C1 segment of cervical spinal cord (tissue), 14 donors: Measurements from ENCODE around the gene CDC42.

ENCODE experiments used
- DNase-seq, 14 donors: peaks; one replicate each; lab custom pipeline; 2025; lab: John Stamatoyannopoulos, UW

CDC42 gene

GRCh38 chr1:22108339-22109105, 56.0 kb downstream of the CDC42 start:
- DNase-seq, result no peak

DNA sequence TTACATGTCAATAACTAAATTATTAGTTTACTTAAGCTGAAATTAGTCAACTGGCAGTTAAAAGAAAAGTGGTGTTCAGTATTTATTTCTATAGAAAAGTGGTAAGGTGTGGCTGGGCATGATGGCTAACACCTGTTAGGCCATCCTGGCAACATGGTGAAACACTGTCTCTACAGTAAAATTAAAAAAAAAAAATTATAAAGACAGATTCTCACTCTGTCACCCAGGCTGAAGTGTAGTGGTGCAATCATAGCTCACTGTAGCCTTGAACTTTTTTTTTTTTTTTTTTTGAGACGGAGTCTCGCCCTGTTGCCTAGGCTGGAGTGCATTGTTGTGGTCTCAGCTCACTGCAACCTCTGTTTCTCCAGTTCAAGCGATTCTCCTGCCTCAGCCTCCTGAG, 57.5 kb downstream of the CDC42 start:
- no peak for DNase-seq

- DNase-seq, result no peak
These were observed 58.6 kb downstream of the CDC42 start for GRCh38 chr1:22111115-22111514.

GRCh38 chr1:22111620-22112019, 59.1 kb downstream of the CDC42 start:
- DNase-seq, result no peak

DNA sequence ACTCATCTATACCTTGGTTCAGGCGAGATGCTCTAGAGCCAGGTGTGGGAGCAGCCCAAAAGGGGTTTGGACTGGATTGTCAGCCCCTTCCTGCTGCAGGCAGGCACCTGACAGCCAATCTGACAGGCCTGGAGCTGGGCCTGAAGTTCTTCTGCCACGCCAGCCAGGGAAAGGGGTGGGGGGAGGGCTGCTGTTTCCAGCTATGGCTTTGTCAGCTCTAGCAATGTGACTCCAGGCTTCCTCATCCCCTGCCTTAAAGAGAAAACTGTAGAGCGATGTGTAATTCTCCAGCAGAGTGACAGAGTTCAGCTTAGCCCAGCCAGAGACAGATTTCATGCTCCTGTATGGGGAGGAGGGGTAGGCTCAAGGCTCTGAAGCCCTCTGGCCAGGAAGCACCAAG, 60.0 kb downstream of the CDC42 start:
- DNase-seq, result peak in 3 of 14 donors; percentile 9 to 54 (median 14)

- DNase-seq, result peak in 3 of 14 donors; percentile 36 to 61 (median 46)
These were observed 61.8 kb downstream of the CDC42 start for GRCh38 chr1:22114083-22115012.

DNA sequence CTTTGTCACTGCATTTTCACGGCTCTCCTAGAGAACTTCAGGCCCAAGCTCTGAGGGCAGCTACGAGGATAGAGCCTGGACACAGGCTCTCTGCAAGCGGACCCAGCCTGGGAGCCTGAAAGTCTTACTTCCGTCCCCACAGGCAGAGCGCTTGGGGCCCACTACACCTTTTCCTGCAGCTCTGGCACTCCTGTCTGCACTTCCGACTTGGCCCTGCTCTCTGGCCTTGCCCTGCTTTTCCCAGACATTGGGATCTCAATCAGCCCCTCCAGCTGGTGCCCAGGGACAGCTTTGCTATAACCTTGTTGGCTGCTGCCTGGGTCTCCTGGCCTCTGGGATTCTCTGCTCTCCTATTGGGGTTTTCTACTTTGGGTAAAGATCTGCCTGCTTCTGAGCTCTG, 62.8 kb downstream of the CDC42 start:
- DNase-seq, result no peak

GRCh38 chr1:22117238-22117637, 64.7 kb downstream of the CDC42 start:
- DNase-seq, result peak in 2 of 14 donors; percentile 14 to 27

GRCh38 chr1:22117851-22118250, 65.3 kb downstream of the CDC42 start:
- DNase-seq, result no peak

DNA sequence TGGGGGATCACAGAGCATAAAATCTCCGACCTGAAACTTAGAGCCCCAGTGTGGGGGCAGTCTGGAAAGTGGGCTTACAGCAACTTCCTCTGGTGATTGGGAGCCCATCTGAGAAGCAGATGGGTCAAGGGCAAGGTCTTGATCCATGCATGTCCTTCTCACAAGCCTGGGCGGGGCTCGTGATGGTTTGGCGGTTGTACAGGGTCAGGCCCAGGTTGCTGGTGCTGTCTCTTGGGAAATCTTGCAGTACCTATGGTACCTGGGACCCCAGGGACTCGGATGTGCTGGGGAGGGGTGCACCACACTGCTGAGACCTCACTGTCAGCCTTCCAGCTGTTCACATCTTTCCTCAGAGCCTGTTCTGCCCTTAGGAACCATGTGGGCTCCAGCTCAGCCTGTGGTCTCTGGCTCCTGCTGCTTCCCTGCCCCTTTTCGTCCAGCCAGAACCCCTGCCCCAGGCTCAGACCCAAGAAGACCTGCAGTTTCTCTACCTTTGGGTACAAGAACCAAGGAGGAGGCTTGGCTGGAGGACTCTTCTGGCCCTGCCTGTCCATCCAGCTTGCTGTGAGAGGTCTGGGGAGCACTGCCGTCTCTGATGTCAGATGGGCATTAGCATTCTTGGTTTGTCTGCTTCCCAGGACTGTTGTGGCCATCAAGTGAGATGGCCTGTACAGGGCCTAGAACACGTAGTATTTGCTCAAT, 65.9 kb downstream of the CDC42 start:
- DNase-seq, result no peak

GRCh38 chr1:22119626-22120468, 67.3 kb downstream of the CDC42 start:
- no peak for DNase-seq

DNA sequence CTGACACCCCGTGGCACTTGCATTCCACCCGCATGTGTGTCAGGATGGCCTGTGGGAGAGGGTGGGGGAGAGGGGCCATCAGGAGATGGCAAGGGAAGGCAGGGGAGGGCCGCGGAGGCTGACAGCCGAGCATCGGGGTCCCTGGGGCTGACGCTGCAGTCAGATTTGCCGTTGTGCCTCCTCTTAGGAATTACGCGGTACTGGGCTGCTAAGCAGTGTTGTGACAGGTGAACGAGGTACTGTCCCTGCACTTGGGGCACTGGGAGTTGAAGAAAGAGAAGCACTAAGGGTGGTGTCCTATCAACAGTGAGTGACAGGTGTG, 67.9 kb downstream of the CDC42 start:
- no peak for DNase-seq

- no peak for DNase-seq
These were observed 69.0 kb downstream of the CDC42 start for GRCh38 chr1:22121421-22121911.

- peak in 2 of 14 donors; percentile 11 to 45 for DNase-seq
These were observed 70.0 kb downstream of the CDC42 start for GRCh38 chr1:22122273-22123070.

DNA sequence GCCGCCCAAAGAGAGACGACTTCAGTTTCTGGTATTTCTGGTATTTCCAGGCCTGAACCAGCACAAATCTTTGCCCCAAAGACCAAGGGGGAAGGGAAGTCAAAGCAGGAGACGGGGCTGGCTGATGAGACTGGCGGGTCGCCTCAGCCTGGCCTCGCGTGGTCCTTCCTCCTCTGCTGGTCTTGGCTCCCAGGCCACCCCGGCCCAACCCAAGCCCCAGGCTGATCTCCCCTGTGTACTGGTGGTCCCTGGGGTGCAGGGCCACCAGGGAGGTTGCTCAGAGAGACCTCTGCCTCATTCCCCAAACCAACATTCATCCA, 70.5 kb downstream of the CDC42 start:
- DNase-seq, result no peak

DNA sequence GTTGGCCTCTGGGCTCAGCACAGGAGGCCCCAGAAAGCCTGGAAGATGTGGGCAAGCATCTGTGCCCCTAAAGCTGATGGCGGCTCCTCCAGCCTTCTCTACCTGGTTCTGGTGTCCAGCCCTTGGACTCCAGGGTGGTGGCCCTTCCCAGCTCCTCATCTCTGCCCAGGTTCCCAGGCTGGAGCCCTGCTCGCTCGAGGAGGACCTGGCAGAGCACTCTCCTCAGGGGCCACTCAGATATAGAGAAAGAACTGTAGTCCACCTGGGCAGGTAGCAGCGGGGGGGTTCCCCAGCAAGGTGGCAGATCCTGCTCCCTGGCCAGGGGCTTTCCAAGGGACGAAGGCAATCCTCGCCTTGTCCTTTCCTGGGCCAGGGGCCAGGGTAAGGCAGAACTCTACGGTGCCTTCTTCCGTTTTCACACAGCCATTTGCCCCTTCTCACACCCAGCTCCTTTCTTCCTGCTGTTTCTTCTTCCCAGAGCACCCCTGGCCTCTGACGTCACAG, 71.4 kb downstream of the CDC42 start:
- DNase-seq, result no peak

GRCh38 chr1:22124592-22125229, 72.2 kb downstream of the CDC42 start:
- no peak for DNase-seq

DNA sequence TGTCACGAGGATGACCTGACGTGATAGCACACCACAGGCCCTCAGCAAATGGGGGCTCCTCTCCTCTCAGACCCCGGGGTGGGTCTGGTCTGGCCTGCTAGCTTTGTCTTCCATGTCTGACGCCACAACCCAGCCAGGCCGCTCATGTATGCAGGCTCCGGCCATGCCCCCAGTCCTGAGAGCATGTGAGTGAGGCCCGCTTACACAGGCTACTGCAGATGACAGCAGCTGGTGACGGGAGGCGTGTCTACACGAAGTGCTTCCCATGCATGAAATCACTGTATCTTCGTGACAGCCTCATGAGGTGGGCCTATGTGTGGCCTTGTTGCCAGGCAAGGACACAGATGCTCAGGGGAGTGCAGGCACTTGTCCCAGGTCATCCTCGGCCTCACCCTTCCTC, 74.0 kb downstream of the CDC42 start:
- no peak for DNase-seq

DNA sequence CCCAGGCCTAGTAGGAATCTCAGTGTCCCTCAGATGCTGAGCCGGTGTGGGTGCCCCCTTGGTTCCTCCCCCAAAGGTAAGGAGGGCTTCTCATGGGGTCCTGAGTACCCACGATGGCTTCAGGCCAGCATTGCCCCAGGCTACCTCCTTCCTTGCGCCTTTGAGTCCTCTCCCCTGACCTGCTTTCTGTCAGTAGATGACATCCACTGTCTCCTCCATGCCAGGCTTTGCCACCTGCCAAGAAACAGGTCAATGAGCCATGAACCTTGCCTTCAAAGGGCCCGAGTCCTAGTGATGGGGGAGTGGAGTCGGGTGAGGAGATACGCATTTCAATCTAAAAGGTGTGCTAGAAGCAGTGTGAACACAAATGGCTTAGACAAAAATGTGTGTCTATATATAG, 74.7 kb downstream of the CDC42 start:
- no peak for DNase-seq

DNA sequence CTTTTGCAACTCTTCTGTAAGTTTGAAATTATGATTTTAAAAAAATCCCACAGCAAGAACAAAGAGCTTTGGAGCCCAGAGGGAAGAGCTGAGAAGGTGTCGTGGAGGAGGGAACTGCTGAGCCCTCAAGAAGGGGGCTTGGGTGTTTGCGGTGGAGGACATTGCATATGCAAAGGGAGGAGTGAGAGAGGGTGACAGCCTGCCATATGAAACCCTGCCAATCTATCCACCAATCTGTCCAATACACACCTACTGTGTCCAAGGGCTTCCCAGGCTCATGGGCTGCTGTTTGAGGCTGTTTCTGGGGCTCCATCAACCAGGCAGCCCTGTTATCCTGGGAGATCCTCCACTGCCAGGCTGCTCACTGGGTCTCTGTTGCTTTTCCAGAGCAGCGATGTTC, 75.2 kb downstream of the CDC42 start:
- no peak for DNase-seq
